ENCODE results near the gene SCAMP5.

Gene SCAMP5

DNA sequence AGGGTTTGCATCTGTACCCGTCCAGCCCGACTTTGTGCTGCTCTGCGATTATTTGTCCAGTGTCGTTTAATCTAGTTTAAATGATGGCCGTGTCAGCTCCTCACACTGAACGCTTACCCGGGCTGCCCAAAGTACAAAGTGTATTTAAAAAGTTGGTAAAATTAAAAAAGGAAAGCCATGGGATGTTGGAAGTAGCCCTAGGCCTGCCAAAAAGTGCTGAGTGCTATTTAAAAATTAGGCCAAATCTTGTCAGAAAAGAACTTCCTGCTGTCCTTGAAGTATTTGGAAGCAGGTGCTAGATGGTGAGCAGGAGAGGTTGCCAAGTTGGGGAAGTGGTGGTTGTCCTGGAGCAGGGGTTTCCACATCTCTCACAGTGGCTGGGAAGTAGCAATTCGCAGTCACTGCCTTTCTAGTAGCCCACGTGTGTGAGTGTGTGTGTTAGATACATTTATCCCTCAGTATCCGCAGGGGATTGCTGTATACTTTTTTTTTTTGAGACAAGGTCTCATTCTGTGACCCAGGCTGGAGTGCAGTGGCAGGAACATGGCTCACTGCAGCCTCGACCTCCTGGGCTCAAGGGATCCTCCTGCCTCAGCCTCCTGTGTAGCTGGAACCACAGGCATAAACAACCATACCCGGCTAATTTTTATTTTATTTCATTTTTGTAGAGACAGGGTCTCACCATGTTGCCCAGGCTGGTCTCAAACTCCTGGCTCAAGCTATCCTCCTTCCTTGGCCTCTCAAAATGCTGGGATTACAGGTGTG is 28.7 kb downstream of the SCAMP5 start:
- peak; percentile 77 to 83 for DNase-seq

GRCh38 chr15:75025107-75025506 is 29.7 kb downstream of the SCAMP5 start:
- DNase-seq: peak; percentile 70 to 78

GRCh38 chr15:75025548-75026260 is 30.3 kb downstream of the SCAMP5 start:
- no peak for DNase-seq

GRCh38 chr15:75027551-75027950 is 32.2 kb downstream of the SCAMP5 start:
- no peak for DNase-seq

DNA sequence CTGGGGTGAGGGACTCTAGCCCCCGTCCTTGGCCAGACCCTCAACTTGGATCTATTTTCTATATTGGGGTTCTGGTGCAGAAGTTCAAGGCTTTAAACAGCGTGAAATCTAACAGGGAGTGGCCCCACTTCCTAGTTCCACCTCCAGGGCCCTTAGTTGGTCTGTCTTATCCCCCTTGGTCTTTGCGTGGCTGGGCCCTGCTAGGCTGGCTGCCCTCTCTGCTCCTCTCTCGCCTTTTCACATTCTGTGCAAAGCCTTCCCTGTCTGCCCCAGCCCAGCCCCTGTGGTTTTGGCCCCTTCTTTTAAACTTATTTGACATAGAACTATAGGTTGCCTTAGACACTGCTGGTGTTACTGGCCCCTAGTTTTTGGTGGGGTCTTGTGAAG is 33.6 kb downstream of the SCAMP5 start:
- DNase-seq: no peak

DNA sequence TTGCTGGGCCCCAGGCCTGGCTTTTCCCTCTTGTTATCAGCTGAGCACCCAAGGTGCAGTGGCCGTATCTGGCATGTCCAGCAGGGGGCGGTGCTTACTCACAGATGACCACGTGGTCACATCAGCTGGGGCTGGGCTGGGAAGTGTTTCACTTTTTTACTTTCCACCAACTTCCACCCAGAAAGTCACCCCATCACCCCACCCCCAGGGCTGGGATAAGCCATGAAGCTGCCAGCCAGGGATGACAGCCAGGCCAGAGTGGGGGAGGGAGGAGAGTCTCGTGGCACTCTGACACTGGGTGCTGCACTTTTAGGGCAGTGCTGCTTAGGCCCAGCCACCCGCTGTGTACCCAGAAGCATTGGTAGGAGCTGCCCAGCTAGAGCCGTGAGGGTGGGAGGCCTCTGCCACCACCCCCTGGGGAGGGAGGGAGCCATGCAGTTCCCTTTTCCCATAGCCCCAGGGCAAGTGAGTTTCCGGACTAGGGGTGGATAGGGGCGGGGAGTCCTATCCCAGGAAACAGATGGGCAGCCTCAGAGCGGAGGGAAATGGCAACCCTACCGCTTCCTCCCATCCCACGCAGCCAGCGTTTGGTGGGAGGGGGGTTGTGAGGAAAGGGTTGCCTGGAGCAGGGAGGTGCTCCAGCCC is 34.1 kb downstream of the SCAMP5 start:
- peak; percentile 99 for DNase-seq

DNA sequence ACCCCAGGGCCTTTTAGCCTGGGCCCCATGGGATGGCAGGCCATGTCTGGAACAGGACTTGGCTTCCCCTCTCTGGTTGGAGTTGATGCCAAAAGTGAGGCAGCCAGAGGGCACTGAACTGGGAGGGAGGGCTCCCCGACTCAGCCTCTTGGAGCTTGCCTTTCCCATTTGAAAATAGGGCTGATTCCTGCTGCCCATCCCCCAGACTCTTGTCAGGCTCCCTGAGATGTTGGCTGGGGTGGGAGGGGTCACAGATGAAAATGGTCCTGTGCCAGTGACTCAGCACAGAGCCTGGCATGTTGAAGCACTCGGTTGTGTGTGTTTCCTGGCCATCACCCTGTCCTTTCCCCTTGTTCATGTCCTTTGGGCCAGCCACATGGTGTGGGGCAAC is 34.7 kb downstream of the SCAMP5 start:
- peak in 1 of 2 experiments; percentile 91 for DNase-seq

GRCh38 chr15:75030424-75030823 is 35.1 kb downstream of the SCAMP5 start:
- DNase-seq: no peak

- peak; percentile 26 to 43 for DNase-seq
These were observed 36.5 kb downstream of the SCAMP5 start for GRCh38 chr15:75031848-75032247.

DNA sequence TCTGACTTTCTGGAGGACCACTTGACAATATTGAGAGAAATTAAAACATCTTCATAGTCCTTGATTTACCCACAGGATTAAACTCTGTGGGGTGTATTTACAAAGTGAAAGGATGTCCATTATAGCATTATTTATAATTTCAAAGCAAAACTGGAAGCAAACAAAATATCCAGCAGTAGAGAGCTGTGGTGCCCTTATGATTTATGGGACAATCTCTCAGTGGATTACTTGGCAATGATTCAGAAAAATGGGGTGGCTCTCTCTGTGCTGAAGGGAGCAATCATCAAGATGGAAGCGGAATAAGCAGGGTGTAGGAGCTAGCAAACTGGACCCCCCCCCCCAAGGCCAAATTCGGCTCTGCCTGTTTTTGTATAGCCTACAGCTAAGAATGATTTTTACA is 37.0 kb downstream of the SCAMP5 start:
- DNase-seq: no peak

GRCh38 chr15:75033809-75034208 is 38.4 kb downstream of the SCAMP5 start:
- DNase-seq: peak; percentile 8 to 12

GRCh38 chr15:75034615-75035014 is 39.3 kb downstream of the SCAMP5 start:
- peak; percentile 78 to 84 for DNase-seq

DNA sequence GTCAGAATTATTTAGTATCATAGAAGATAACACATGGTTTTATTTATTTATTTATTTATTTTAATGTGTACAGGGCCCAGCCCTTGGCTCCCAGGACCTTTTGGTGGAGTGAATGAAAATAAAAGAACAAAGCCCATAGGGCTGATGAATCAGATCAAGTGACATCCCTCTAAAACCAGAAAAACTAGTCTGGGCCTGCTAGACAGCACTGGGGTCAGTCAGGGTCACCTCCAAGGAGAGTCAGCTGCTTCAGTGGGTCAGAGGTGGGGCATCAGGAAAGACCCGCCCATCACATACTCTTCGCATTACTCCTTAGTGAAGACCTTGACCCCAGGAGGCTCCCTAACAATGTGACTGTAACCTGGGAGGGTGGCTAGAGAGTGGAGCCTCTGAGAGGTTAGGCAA is 40.9 kb downstream of the SCAMP5 start:
- no peak for DNase-seq

DNA sequence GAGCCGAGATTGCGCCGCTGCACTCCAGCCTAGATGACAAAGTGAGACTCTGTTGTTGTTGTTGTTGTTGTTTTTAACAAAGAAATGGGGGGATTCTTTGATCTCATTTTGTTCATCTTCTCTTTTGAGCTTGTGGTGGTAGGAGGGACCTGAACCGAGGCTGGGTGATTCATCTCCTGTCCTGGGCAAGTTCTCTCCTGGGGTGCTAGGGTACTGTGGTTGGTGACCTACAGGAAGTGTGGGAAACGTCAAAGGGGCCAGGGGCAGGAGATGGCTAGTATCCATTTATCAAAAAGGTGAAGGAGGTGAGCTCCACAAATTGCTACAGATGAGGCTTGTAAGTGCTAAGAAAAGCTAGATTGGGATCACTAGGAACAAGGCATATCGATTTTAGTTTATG is 42.3 kb downstream of the SCAMP5 start:
- no peak for DNase-seq

GRCh38 chr15:75038231-75038630 is 42.9 kb downstream of the SCAMP5 start:
- DNase-seq: peak in 1 of 2 experiments; percentile 7

DNA sequence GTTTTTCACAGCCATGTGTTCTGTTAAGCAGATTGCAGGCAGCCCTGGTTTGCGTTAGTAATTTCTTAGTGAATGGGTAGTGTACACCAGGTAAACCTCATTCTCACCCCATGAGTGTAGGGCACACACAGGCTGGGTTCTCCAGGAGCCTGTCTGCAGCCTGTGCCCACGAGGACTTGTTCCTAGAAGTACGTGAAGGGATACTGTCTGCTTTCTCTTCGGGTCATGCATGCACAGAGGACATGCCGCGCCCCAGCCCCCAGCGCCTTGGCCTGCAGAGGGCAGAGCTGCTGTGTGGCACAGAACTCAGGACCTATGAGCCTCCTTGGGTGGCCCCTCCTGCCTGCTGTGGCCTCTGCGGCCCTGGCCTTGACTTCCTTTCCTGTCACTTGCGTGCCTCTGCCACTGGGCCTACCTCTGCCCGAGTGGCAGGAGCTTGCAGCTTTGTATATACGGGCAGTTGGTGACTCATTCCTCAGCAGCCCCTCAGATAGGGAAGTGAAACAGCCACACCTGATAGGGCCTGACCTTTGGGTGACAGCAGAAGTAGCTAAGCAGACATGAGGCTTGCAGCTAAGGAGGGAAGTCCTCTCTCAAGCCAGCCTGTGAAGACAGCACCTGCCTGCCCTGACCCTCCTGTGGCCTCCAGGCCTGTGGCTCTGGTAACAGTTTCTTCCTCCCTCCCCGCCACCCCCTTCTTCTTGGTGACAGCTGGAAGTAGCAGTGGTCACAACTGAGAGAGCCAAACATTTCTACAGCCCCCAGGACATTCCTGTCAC is 47.6 kb downstream of the SCAMP5 start:
- DNase-seq: peak; percentile 96 to 97

DNA sequence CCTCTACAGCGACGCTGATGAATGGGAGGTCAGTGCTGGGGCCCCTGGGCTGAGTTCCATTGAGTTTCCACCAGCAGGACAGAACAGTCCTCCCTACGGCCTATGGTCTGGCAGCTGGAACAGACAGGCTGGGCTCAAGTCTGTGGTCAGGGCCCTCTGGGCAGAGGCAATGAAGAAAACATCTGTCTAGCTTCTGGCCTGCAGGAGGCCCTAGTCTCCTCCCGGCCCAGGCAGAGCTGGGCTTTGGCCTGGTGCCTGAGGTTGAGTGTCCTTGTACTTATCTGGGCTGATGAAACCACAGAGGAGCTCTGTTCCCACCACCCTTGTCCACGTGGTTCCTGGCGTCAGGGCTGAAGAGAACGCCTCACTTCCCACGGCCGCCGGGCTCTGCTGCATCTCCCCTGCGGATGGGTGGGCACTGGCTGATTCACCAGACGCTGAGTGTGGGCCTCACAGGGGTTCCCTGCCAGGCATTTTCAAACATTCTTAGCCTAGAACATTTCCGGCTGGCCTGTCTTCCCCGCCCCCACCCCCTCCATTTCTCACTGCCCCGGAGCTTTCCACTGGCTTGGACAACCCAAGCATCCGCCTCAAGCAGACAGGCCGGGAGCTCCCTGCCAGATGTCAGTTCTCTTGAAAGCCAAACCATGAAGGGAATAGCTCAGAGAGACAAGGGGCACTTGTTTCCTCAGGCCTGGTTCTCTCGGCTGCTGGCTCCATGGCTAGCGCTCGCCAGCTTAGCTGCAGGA is 48.3 kb downstream of the SCAMP5 start:
- DNase-seq: peak; percentile 24 to 33

DNA sequence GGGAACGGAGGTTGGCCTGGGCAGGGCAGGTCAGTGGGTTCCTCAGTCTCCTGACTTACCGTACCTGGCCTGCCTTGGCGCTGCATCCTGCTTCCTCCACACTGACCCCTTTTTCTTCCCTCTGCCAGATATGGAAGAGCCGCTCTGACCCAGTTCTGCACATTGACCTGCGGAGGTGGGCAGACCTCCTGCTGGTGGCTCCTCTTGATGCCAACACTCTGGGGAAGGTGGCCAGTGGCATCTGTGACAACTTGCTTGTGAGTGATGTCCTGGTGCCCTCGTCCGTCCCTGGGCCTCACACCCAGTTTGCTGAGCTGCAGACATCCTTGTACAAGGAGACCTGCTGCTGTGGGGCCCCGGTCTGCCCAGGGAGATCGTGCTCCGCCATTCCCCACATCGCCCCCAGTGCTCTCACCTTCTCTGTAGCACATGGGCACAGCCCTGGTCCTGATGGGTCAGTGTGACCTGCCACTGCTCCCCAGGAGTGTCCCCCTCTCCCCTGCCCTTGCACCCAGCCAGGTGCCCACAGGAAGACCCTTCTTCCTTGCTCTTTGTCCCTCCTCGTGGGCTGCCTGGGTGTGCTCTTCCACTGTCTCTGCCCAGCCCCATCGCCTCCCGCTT is 49.0 kb downstream of the SCAMP5 start:
- DNase-seq: no peak

- DNase-seq: no peak
These were observed 50.1 kb downstream of the SCAMP5 start for GRCh38 chr15:75045332-75046015.

DNA sequence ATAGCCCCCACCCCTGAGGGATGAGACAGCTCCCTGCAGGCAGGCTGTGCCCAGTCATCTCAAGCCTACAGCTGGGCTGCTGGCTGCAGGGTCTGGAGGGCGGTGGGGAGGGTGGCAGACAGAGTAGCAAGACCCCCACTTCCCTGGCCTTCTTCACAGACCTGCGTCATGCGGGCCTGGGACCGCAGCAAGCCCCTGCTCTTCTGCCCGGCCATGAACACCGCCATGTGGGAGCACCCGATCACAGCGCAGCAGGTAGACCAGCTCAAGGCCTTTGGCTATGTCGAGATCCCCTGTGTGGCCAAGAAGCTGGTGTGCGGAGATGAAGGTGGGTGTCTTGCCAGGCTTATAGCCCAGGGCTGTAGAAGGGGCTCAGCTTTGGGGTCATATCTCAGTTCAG is 53.0 kb downstream of the SCAMP5 start:
- no peak for DNase-seq

DNA sequence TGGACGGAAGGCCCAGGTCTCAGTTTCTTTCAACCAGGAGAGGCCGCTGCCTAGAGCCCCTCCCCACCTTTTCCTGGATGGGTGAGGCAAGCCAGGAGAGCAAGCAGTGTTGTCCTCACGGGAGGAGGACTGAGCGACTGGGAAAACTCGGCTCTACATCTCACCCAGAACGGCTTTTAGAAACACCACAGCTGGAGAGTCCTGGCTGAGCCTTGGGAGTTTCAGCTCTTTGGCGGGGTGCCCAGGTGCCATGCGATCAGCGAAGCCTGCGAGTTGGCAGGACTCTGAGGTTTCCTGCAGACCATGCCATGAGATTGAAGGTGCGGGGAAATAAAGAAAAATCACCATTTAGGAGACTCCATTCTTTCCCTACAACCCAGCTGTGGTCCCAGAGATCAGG is 54.0 kb downstream of the SCAMP5 start:
- no peak for DNase-seq
